ENCODE measurements around the gene PPID.
"Not testable (repeated sequence)": the region's sequence is repeated elsewhere in the genome, so short reads cannot be mapped to it uniquely, and the experiment has no call there.

The PPID gene

DNA sequence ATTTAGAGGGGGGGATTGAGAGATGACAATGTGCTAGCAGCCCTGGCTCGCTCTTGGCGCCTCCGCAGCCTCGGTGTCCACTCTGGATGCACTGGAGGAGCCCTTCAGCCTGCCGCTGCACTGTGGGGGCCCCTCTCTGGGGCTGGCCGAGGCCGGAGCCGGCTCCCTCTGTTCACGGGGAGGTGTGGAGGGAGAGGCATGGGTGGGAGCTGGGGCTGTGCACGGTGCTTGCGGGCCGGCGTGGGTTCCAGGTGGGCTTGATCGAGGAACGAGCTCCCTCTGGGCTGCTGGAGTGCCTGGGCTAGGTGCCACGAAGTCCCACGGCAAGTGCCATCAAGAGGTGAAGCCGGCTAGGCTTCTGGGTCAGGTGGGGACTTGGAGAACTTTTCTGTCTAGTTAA, 58.4 kb downstream of the PPID start:
- no peak for DNase-seq

DNA sequence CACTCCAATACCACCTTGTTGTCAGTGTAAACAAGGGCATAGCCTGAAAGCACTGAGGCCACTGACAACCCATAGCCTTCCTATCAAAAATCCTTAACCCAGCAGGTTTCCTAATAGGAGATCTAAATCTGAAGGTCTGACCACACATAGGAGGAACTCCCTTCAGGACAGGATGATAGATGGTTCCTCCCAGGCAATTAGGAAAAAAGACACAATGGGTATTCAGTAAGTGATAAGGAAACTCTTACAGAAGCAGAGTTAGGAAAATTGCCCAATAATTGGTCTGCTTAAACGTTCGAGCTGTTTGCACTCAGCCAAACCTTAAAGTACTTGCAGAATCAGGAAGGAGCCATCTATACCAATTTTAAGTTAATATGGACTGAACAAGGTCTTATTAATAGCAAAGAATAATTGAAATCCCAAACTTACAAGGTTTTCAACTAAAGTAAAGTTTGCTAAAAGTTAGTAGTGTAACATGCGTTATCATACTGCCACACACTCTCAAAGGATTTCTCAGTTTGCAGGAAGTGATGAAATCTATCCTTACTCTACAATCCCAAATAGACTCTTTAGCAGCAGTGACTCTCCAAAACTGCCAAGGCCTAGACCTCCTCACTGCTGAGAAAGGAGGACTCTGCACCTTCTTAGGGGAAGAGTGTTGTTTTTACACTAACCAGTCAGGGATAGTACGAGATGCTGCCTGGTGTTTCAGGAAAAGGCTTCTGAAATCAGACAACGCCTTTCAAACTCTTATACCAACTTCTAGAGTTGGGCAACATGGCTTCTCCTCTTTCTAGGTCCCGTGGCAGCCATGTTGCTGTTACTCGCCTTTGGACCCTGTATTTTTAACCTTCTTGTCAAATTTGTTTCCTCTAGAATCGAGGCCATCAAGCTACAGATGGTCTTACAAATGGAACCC, 59.2 kb downstream of the PPID start:
- not testable (repeated sequence) for DNase-seq

DNA sequence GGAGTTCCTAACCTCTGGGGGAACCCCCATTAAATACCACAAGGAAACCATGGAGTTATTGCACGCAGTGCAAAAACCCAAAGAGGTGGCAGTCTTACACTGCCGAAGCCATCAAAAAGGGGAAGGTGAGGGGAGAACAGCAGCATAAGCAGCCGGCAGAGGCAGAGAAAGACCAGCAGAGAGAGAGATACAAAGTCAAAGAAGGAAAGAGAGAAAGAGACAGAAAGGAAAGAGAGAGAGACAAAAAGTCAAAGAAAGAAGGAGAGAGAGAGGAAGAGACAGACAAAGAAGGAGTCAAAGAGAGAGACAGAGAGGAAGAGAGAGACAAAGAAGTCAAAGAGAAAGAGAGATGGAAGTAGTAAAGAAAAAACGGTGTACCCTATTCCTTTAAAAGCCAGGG, 59.9 kb downstream of the PPID start:
- not testable (repeated sequence) for DNase-seq

All from activated effector memory CD4-positive, alpha-beta T cell treated with Interleukin-2 at 50 U/mL for 16 hours (primary cell).